HepG2 (cell line): ENCODE results near the gene RRAD. TPM values are rescaled to one million over a fixed set of nuclear protein-coding genes. Genes with fewer than 3 reads are reported as not detected.

Experiments used
- GABPB1 ChIP-seq: IDR thresholded peaks from 2 replicates; pipeline ENCODE4 v1.6.1; 2016; ENCODE audit warnings: mild to moderate bottlenecking, missing genetic modification reagents, moderate library complexity, missing compliant biosample characterization
- KLF6 ChIP-seq: IDR thresholded peaks from 2 replicates; pipeline ENCODE4 v1.8.0; 2016; ENCODE audit warnings: missing biosample characterization, missing genetic modification reagents
- MIER3 ChIP-seq: IDR thresholded peaks from 2 replicates; pipeline ENCODE4 v1.6.1; 2016; ENCODE audit warnings: missing compliant biosample characterization, borderline replicate concordance
- MYC ChIP-seq: sonication (generic); formaldehyde crosslinking; IDR thresholded peaks from 2 replicates; pipeline ENCODE4 v1.9.0; 2021; ENCODE audit warnings: missing genetic modification reagents, borderline replicate concordance
- NCOR1 ChIP-seq: fragments of 200-600 bp; sonication (generic); IDR thresholded peaks from 2 replicates; pipeline ENCODE4 v1.7.0; 2017; ENCODE audit warnings: antibody characterized with exemption, low read length, borderline replicate concordance
- RELA ChIP-seq: sonication (generic); formaldehyde crosslinking; IDR thresholded peaks from 2 replicates; pipeline ENCODE4 v1.4.0; 2020; ENCODE audit warnings: missing genetic modification reagents
- SMAD1 ChIP-seq: sonication (generic); formaldehyde crosslinking; IDR thresholded peaks from 2 replicates; pipeline ENCODE4 v1.4.0; 2020; ENCODE audit warnings: missing genetic modification reagents, low read depth, mild to moderate bottlenecking, borderline replicate concordance
- SRSF4 ChIP-seq: fragments of 200-400 bp; formaldehyde crosslinking; IDR thresholded peaks from one replicate; pipeline ENCODE4 v1.6.1; 2018; ENCODE audit warnings: mild to moderate bottlenecking, low read depth, low read length, moderate library complexity; ENCODE audit not compliant: poor library complexity, severe bottlenecking
- TEAD2 ChIP-seq: sonication (generic); formaldehyde crosslinking; IDR thresholded peaks from 2 replicates; pipeline ENCODE4 v1.9.0; 2021; ENCODE audit warnings: missing genetic modification reagents
- ZC3H4 ChIP-seq: sonication (generic); formaldehyde crosslinking; IDR thresholded peaks from 2 replicates; pipeline ENCODE4 v1.4.0; 2020; ENCODE audit warnings: missing genetic modification reagents, borderline replicate concordance
- ZNF225 ChIP-seq: sonication (generic); formaldehyde crosslinking; IDR thresholded peaks from 2 replicates; pipeline ENCODE4 v1.4.0; 2020; ENCODE audit warnings: mild to moderate bottlenecking, missing genetic modification reagents
- polyA plus RNA-seq, 8 experiments: library from polyadenylated mRNA; depleted of rRNA in 3 of 8; stranded (reverse) in 7 of 8; unstranded in 1 of 8; fragments of >200 nt; fragmentation: Illumina TruSeq in 4 of 8; extraction: Trizol in 4 of 8; gene quantifications; 2 replicates each; pipeline versions ENCODE4 v1.2.1 to v1.2.3, GENCODE V29; 2011 to 2016; ENCODE audit warnings: low read depth in 4 of 8, missing spikeins in 1 of 8, mixed read lengths in 1 of 8; ENCODE audit not compliant: insufficient read depth in 1 of 8
- total RNA-seq, 5 experiments: library from RNA; depleted of rRNA; stranded (reverse); fragments of >200 nt; fragmentation: Illumina TruSeq; extraction: Trizol; gene quantifications; 2 replicates each; pipeline ENCODE4 v1.2.3, GENCODE V29; 2016; ENCODE audit warnings: low read depth in 1 of 5
- TF ChIP-seq, protein P1 (sequence below): sonication (generic); formaldehyde crosslinking; IDR thresholded peaks from 2 replicates; pipeline ENCODE4 v1.5.1; 2020; ENCODE audit warnings: mild to moderate bottlenecking, missing genetic modification reagents, borderline replicate concordance
- TF ChIP-seq, protein P2 (sequence below): sonication (generic); formaldehyde crosslinking; conservative IDR thresholded peaks from 2 replicates; pipeline ENCODE4 v1.4.0; 2020; ENCODE audit warnings: missing genetic modification reagents
- TF ChIP-seq, protein P3 (sequence below): sonication (generic); formaldehyde crosslinking; IDR thresholded peaks from 2 replicates; pipeline ENCODE4 v1.5.0; 2020; ENCODE audit warnings: mild to moderate bottlenecking, missing genetic modification reagents, moderate library complexity
- TF ChIP-seq, protein P4 (sequence below): sonication (generic); formaldehyde crosslinking; IDR thresholded peaks from 2 replicates; pipeline ENCODE4 v1.8.0; 2022; ENCODE audit warnings: mild to moderate bottlenecking, missing genetic modification reagents
- TF ChIP-seq, protein P5 (sequence below): sonication (generic); formaldehyde crosslinking; IDR thresholded peaks from 2 replicates; pipeline ENCODE4 v1.4.0; 2020; ENCODE audit warnings: missing genetic modification reagents

Gene RRAD
- total and polyA plus RNA-seq, 2 of the 13 experiments (the other 11 are each of a cell fraction or from before 2014, with no cell fraction given), result 0.80 to 1.1 TPM

DNA sequence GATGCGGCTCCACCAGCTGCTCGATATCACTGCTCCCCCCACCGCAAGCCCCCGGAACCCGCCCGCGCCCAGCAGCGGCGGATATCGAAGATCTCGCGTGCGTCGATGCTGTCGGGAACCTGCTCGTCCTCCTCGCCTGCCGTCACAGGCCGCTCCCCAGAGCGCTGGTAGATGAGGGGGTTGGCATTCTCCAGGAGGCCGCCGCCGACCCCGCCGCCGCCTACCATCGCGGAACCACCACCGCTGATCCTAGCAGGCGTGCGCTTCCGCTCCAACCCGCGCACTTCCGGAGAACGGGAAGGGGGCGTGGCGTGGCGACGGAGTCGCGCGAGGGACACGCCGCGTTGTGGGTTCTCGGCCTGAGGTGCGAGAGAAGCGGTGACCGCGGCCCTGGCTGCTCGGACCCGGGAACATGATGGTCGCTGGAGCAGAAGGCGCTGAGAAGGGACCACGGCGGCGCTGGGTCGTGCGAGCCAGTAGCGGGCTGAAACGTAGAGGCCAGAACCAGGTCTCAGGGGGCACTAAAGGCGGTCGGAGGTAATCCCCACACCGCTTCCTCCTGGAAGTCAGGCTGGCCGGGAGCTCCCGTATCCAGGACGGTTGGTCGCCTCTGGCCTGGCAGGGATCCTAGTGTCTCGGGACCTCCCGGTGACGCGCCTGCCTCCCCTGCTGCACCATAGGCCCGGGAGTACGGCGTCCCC lies 9.0 kb upstream of the RRAD start, which contains the start of gene CIAO2B (continued):
- TF ChIP-seq, protein P1, sequence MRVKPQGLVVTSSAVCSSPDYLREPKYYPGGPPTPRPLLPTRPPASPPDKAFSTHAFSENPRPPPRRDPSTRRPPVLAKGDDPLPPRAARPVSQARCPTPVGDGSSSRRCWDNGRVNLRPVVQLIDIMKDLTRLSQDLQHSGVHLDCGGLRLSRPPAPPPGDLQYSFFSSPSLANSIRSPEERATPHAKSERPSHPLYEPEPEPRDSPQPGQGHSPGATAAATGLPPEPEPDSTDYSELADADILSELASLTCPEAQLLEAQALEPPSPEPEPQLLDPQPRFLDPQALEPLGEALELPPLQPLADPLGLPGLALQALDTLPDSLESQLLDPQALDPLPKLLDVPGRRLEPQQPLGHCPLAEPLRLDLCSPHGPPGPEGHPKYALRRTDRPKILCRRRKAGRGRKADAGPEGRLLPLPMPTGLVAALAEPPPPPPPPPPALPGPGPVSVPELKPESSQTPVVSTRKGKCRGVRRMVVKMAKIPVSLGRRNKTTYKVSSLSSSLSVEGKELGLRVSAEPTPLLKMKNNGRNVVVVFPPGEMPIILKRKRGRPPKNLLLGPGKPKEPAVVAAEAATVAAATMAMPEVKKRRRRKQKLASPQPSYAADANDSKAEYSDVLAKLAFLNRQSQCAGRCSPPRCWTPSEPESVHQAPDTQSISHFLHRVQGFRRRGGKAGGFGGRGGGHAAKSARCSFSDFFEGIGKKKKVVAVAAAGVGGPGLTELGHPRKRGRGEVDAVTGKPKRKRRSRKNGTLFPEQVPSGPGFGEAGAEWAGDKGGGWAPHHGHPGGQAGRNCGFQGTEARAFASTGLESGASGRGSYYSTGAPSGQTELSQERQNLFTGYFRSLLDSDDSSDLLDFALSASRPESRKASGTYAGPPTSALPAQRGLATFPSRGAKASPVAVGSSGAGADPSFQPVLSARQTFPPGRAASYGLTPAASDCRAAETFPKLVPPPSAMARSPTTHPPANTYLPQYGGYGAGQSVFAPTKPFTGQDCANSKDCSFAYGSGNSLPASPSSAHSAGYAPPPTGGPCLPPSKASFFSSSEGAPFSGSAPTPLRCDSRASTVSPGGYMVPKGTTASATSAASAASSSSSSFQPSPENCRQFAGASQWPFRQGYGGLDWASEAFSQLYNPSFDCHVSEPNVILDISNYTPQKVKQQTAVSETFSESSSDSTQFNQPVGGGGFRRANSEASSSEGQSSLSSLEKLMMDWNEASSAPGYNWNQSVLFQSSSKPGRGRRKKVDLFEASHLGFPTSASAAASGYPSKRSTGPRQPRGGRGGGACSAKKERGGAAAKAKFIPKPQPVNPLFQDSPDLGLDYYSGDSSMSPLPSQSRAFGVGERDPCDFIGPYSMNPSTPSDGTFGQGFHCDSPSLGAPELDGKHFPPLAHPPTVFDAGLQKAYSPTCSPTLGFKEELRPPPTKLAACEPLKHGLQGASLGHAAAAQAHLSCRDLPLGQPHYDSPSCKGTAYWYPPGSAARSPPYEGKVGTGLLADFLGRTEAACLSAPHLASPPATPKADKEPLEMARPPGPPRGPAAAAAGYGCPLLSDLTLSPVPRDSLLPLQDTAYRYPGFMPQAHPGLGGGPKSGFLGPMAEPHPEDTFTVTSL (CRISPR knock-in tag), result no peak
- TF ChIP-seq SMAD1 (CRISPR knock-in tag), result peak; percentile 97; the same call in 1 of the 2 replicates
- TF ChIP-seq SRSF4, result no peak
- TF ChIP-seq TEAD2, result peak; percentile 64; the same call in 1 of the 2 replicates
- TF ChIP-seq, protein P2, sequence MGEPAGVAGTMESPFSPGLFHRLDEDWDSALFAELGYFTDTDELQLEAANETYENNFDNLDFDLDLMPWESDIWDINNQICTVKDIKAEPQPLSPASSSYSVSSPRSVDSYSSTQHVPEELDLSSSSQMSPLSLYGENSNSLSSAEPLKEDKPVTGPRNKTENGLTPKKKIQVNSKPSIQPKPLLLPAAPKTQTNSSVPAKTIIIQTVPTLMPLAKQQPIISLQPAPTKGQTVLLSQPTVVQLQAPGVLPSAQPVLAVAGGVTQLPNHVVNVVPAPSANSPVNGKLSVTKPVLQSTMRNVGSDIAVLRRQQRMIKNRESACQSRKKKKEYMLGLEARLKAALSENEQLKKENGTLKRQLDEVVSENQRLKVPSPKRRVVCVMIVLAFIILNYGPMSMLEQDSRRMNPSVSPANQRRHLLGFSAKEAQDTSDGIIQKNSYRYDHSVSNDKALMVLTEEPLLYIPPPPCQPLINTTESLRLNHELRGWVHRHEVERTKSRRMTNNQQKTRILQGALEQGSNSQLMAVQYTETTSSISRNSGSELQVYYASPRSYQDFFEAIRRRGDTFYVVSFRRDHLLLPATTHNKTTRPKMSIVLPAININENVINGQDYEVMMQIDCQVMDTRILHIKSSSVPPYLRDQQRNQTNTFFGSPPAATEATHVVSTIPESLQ (CRISPR knock-in tag), result no peak
- peak; percentile 99 for TF ChIP-seq GABPB1 (CRISPR knock-in tag)
- TF ChIP-seq NCOR1, result no peak; the same call in 1 of the 2 replicates
- TF ChIP-seq MYC (CRISPR knock-in tag), result peak; percentile 96
- peak; percentile 39; the same call in 1 of the 2 replicates for TF ChIP-seq RELA (CRISPR knock-in tag)
- TF ChIP-seq KLF6 (CRISPR knock-in tag), result peak; percentile 98
- TF ChIP-seq, protein P3, sequence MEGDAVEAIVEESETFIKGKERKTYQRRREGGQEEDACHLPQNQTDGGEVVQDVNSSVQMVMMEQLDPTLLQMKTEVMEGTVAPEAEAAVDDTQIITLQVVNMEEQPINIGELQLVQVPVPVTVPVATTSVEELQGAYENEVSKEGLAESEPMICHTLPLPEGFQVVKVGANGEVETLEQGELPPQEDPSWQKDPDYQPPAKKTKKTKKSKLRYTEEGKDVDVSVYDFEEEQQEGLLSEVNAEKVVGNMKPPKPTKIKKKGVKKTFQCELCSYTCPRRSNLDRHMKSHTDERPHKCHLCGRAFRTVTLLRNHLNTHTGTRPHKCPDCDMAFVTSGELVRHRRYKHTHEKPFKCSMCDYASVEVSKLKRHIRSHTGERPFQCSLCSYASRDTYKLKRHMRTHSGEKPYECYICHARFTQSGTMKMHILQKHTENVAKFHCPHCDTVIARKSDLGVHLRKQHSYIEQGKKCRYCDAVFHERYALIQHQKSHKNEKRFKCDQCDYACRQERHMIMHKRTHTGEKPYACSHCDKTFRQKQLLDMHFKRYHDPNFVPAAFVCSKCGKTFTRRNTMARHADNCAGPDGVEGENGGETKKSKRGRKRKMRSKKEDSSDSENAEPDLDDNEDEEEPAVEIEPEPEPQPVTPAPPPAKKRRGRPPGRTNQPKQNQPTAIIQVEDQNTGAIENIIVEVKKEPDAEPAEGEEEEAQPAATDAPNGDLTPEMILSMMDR (CRISPR knock-in tag), result no peak; the same call in none of the 2 replicates
- TF ChIP-seq, protein P4, sequence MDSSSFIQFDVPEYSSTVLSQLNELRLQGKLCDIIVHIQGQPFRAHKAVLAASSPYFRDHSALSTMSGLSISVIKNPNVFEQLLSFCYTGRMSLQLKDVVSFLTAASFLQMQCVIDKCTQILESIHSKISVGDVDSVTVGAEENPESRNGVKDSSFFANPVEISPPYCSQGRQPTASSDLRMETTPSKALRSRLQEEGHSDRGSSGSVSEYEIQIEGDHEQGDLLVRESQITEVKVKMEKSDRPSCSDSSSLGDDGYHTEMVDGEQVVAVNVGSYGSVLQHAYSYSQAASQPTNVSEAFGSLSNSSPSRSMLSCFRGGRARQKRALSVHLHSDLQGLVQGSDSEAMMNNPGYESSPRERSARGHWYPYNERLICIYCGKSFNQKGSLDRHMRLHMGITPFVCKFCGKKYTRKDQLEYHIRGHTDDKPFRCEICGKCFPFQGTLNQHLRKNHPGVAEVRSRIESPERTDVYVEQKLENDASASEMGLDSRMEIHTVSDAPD (CRISPR knock-in tag), result no peak; the same call in 1 of the 2 replicates
- peak; percentile 99 for TF ChIP-seq ZNF225
- TF ChIP-seq, protein P5, sequence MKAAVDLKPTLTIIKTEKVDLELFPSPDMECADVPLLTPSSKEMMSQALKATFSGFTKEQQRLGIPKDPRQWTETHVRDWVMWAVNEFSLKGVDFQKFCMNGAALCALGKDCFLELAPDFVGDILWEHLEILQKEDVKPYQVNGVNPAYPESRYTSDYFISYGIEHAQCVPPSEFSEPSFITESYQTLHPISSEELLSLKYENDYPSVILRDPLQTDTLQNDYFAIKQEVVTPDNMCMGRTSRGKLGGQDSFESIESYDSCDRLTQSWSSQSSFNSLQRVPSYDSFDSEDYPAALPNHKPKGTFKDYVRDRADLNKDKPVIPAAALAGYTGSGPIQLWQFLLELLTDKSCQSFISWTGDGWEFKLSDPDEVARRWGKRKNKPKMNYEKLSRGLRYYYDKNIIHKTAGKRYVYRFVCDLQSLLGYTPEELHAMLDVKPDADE (CRISPR knock-in tag), result peak; percentile 75
- no peak for TF ChIP-seq ZC3H4 (CRISPR knock-in tag)
- peak; percentile 78; the same call in 1 of the 2 replicates for TF ChIP-seq MIER3 (CRISPR knock-in tag)
